CD14-positive monocyte (primary cell): ENCODE measurements around the gene ARID1B. TPM values are rescaled to one million over a fixed set of nuclear protein-coding genes. Genes with fewer than 3 reads are reported as not detected.

ENCODE experiments used
- DNase-seq, 3 donors: peaks; one replicate each; pipeline ENCODE4 v3.0.0-alpha.2; 2011 to 2022
- H2AFZ ChIP-seq: 2 replicates; pipeline ENCODE4 v1.6.0; 2012; ENCODE audit warnings: mild to moderate bottlenecking, low read depth, low read length, inconsistent platforms; ENCODE audit not compliant: insufficient read depth, poor library complexity, severe bottlenecking
- H3K27ac ChIP-seq, 2 donors: 1 replicate in 1 of 2; 2 replicates in 1 of 2; pipeline ENCODE4 v1.5.1; 2012 to 2013; ENCODE audit warnings: low read length in 2 of 2, control low read depth in 1 of 2, inconsistent platforms in 1 of 2, low read depth in 1 of 2, mild to moderate bottlenecking in 1 of 2
- H3K27me3 ChIP-seq, 2 donors: one replicate each; pipeline versions ENCODE4 v1.6.0 to v1.6.1; 2011 to 2013; ENCODE audit warnings: low read length in 2 of 2; ENCODE audit not compliant: control insufficient read depth in 2 of 2, insufficient read depth in 2 of 2
- H3K36me3 ChIP-seq, 2 donors: replicated peaks in 1 of 2; 1 replicate in 1 of 2; 2 replicates in 1 of 2; pipeline versions ENCODE4 v1.5.1 to v1.6.1; 2012 to 2013; ENCODE audit warnings: low read length in 2 of 2, control low read depth in 1 of 2, inconsistent platforms in 1 of 2, mild to moderate bottlenecking in 1 of 2; ENCODE audit not compliant: insufficient read depth in 2 of 2, control insufficient read depth in 1 of 2
- H3K4me1 ChIP-seq, 2 donors: 1 replicate in 1 of 2; 2 replicates in 1 of 2; pipeline versions ENCODE4 v1.5.1 to v1.6.1; 2012 to 2013; ENCODE audit warnings: low read length in 2 of 2, control low read depth in 1 of 2, inconsistent platforms in 1 of 2, mild to moderate bottlenecking in 1 of 2, moderate library complexity in 1 of 2; ENCODE audit not compliant: insufficient read depth in 2 of 2, control insufficient read depth in 1 of 2
- H3K4me2 ChIP-seq: replicated peaks from 2 replicates; pipeline ENCODE3; 2012; ENCODE audit warnings: low read length, moderate library complexity, mild to moderate bottlenecking; ENCODE audit not compliant: poor library complexity, severe bottlenecking; ENCODE audit errors: extremely low read depth
- H3K4me3 ChIP-seq, 3 experiments: fragments of 200-600 bp in 1 of 3; sonication (generic) in 1 of 3; replicated peaks in 1 of 3; 1 replicate in 2 of 3; 2 replicates in 1 of 3; pipeline ENCODE4 v1.5.1; 2011 to 2013; ENCODE audit warnings: low read length in 3 of 3, mild to moderate bottlenecking in 3 of 3, control low read depth in 2 of 3, low read depth in 2 of 3, inconsistent platforms in 1 of 3, moderate library complexity in 1 of 3
- H3K79me2 ChIP-seq: 2 replicates; pipeline ENCODE4 v1.6.0; 2012; ENCODE audit warnings: mild to moderate bottlenecking, control low read depth, inconsistent platforms, low read length, moderate library complexity; ENCODE audit not compliant: insufficient read depth
- H3K9ac ChIP-seq: 2 replicates; pipeline ENCODE4 v1.6.0; 2017; ENCODE audit warnings: low read length, mild to moderate bottlenecking; ENCODE audit not compliant: insufficient read depth, poor library complexity, severe bottlenecking
- H3K9me3 ChIP-seq, 2 donors: replicated peaks in 1 of 2; 1 replicate in 1 of 2; 2 replicates in 1 of 2; pipeline versions ENCODE4 v1.5.1 to v1.6.1; 2012 to 2013; ENCODE audit warnings: low read length in 2 of 2, control low read depth in 1 of 2; ENCODE audit not compliant: control insufficient read depth in 1 of 2, insufficient read depth in 1 of 2
- H4K20me1 ChIP-seq: 2 replicates; pipeline ENCODE4 v1.6.0; 2012; ENCODE audit warnings: mild to moderate bottlenecking, low read length, control low read depth, moderate library complexity; ENCODE audit not compliant: insufficient read depth
- H3K27ac Mint-ChIP-seq, 7 donors: one replicate each; pipeline ENCODE4 v1.8.0; 2020; ENCODE audit warnings: mild to moderate bottlenecking in 7 of 7, mixed read lengths in 7 of 7, moderate library complexity in 6 of 7, inconsistent platforms in 2 of 7
- H3K27me3 Mint-ChIP-seq, 3 donors: one replicate each; pipeline ENCODE4 v1.8.0; 2021 to 2022; ENCODE audit warnings: low read depth in 3 of 3, mild to moderate bottlenecking in 3 of 3, mixed read lengths in 3 of 3, moderate library complexity in 3 of 3, inconsistent platforms in 1 of 3
- H3K36me3 Mint-ChIP-seq, 2 donors: one replicate each; pipeline ENCODE4 v1.8.0; 2020; ENCODE audit warnings: mixed read lengths in 2 of 2, inconsistent platforms in 1 of 2, mild to moderate bottlenecking in 1 of 2
- H3K4me1 Mint-ChIP-seq: one replicate; pipeline ENCODE4 v1.8.0; 2020; ENCODE audit warnings: mild to moderate bottlenecking, mixed read lengths
- H3K4me3 Mint-ChIP-seq, 2 donors: one replicate each; pipeline ENCODE4 v1.8.0; 2020; ENCODE audit warnings: mild to moderate bottlenecking in 2 of 2, mixed read lengths in 2 of 2, moderate library complexity in 1 of 2
- H3K9me3 Mint-ChIP-seq, 7 donors: one replicate each; pipeline ENCODE4 v1.8.0; 2020 to 2022; ENCODE audit warnings: mixed read lengths in 7 of 7, mild to moderate bottlenecking in 6 of 7, moderate library complexity in 6 of 7, inconsistent platforms in 2 of 7
- WGBS: methylation state at CpG from one replicate; pipeline ENCODE4 v1.1.5; 2013; ENCODE audit warnings: missing lambda C conversion rate; ENCODE audit not compliant: insufficient coverage; 5-methylcytosine and 5-hydroxymethylcytosine counted together
- intact Hi-C, 2 donors: fragments of 100-400 bp; cut with micrococcal nuclease; formaldehyde crosslinking; loops; one replicate each; pipeline versions ENCODE4 v1.15.0 to v1.15.1; 2023
- polyA plus RNA-seq, 3 donors: library from polyadenylated mRNA; depleted of rRNA in 1 of 3; unstranded in 2 of 3; stranded (reverse) in 1 of 3; fragments of 300-500 nt in 2 of 3; fragments of >200 nt in 1 of 3; fragmentation: Illumina TruSeq in 2 of 3; gene quantifications; 1 replicate in 2 of 3; 2 replicates in 1 of 3; pipeline ENCODE4 v1.2.3, GENCODE V29; 2012 to 2021
- TF ChIP-seq, protein P1 (sequence below): fragments of 200-600 bp; IDR thresholded peaks from one replicate; pipeline ENCODE4 v1.8.0; 2022; ENCODE audit warnings: antibody characterized with exemption, mild to moderate bottlenecking

Gene ARID1B
- polyA plus RNA-seq, 3 donors, result 3.2 to 22.1 (median 3.8) TPM

DNA sequence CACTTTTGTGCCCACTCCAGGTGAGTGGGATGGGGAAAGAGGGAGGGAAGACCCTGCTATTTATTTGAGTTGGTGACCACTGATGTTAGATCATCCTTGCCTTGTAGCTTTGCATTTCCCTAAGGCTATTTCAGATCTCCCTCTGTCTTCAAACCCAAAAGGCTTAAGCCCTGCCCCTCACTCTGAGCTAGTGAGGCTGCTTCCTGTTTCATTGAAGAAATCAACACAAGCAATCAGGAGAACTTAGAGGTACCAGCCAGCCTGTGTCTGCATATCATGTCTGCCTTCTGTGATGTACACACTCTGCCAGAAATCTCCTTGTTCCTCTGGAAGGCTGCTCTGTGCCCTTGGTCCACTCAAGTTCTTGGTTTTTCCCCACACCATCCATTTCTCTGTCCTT lies 135.3 kb downstream of the ARID1B start:
- Mint-ChIP-seq H3K36me3 (peaks cover 2 to 4% of the 10 kb centered on the region in 2 donors), H3K4me1 (peaks cover 27% of the 10 kb centered on the region), H3K4me3 (no peak overlapping the region), H3K9me3 (no peaks in the 10 kb centered on the region), H3K27me3 (peaks cover 0 to 1% (median 0%) of the 10 kb centered on the region in 3 donors), H3K27ac (peak overlapping the region; percentile 8 to 91 (median 39))
- Histone ChIP-seq H3K27ac (peak overlapping the region in 1 of 2 donors; percentile 48), H3K36me3 (no peaks in the 10 kb centered on the region), H3K27me3 (no peaks in the 10 kb centered on the region), H3K79me2 (peaks cover 43% of the 10 kb centered on the region), H3K9me3 (no peaks in the 10 kb centered on the region), H2AFZ (no peak overlapping the region), H3K4me2 (no peak overlapping the region), H4K20me1 (peaks cover 66% of the 10 kb centered on the region), H3K4me1 (peaks cover 12 to 14% of the 10 kb centered on the region in 2 donors), H3K4me3 (no peak overlapping the region), H3K9ac (no peak overlapping the region)
- TF ChIP-seq, protein P1, sequence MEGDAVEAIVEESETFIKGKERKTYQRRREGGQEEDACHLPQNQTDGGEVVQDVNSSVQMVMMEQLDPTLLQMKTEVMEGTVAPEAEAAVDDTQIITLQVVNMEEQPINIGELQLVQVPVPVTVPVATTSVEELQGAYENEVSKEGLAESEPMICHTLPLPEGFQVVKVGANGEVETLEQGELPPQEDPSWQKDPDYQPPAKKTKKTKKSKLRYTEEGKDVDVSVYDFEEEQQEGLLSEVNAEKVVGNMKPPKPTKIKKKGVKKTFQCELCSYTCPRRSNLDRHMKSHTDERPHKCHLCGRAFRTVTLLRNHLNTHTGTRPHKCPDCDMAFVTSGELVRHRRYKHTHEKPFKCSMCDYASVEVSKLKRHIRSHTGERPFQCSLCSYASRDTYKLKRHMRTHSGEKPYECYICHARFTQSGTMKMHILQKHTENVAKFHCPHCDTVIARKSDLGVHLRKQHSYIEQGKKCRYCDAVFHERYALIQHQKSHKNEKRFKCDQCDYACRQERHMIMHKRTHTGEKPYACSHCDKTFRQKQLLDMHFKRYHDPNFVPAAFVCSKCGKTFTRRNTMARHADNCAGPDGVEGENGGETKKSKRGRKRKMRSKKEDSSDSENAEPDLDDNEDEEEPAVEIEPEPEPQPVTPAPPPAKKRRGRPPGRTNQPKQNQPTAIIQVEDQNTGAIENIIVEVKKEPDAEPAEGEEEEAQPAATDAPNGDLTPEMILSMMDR, result no peak
- intact Hi-C loops, result no loop called here
- peak in 1 of 3 donors; percentile 2 for DNase-seq

DNA sequence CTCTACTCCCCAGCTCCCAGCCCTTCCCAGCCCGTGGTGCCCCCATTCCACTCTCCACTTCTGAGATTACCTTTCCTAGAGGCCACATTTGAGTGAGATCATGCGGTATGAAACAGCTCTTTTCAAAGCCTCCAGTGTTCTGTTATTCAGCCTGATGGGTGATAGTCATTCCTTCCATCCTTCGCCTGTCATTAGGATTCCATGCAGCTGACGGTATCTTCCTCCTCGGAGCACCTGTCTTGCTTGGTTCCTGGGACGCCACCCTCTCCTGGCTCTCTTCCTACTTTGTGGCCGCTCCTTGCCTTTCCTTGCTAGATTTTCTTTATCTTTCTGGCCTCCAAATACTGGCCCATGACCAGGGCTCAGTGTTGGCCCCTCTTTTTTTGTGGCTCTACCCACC lies 137.0 kb downstream of the ARID1B start:
- H3K4me2 ChIP-seq, result no peak overlapping the region
- no peak overlapping the region for H2AFZ ChIP-seq
- H3K27me3 ChIP-seq, result no peaks in the 10 kb centered on the region
- peaks cover 12 to 14% of the 10 kb centered on the region in 2 donors for H3K4me1 ChIP-seq
- Mint-ChIP-seq H3K9me3 (no peaks in the 10 kb centered on the region), H3K27me3 (peaks cover 0 to 1% (median 0%) of the 10 kb centered on the region in 3 donors), H3K4me1 (peaks cover 35% of the 10 kb centered on the region), H3K36me3 (peaks cover 2 to 4% of the 10 kb centered on the region in 2 donors), H3K27ac (peak overlapping the region in 3 of 7 donors; percentile 0 to 47 (median 44)), H3K4me3 (no peak overlapping the region)
- peaks cover 68% of the 10 kb centered on the region for H4K20me1 ChIP-seq
- H3K9ac ChIP-seq, result no peak overlapping the region
- no peaks in the 10 kb centered on the region for H3K36me3 ChIP-seq
- H3K27ac ChIP-seq, result no peak overlapping the region
- TF ChIP-seq, protein P1, result no peak
- no peak for DNase-seq
- H3K9me3 ChIP-seq, result no peaks in the 10 kb centered on the region
- H3K79me2 ChIP-seq, result peaks cover 30% of the 10 kb centered on the region
- WGBS, result 97% methylated on average over 5 of the region's 7 CpGs
- intact Hi-C loops, result no loop called here
- no peak overlapping the region for H3K4me3 ChIP-seq
